HG03565 (cell line): Measurements from ENCODE around the gene ENO2.

Source experiments
- ATAC-seq: cut with Tn5 transposase; IDR thresholded peaks from one replicate; pipeline ENCODE4 v1.9.1; 2021; ENCODE audit warnings: mild to moderate bottlenecking, moderate library complexity; ENCODE audit not compliant: unreplicated experiment

ENO2 gene

GRCh38 chr12:6912164-6912935 lies 2.0 kb upstream of the ENO2 start:
- ATAC-seq = no peak

- ATAC-seq = no peak
Observed at GRCh38 chr12:6914947-6915788, 788 bp downstream of the ENO2 start.

GRCh38 chr12:6915789-6916285 lies 1.5 kb downstream of the ENO2 start:
- ATAC-seq = no peak

- no peak for ATAC-seq
Observed at GRCh38 chr12:6916426-6917200, 2.2 kb downstream of the ENO2 start.

- no peak for ATAC-seq
Observed at GRCh38 chr12:6917491-6918231, 3.3 kb downstream of the ENO2 start.

- no peak for ATAC-seq
Observed at GRCh38 chr12:6919588-6919987, 5.2 kb downstream of the ENO2 start.

GRCh38 chr12:6921539-6921938 lies 7.2 kb downstream of the ENO2 start:
- ATAC-seq = no peak

GRCh38 chr12:6921996-6922946 lies 7.9 kb downstream of the ENO2 start:
- ATAC-seq = no peak

GRCh38 chr12:6923003-6923732 lies 8.8 kb downstream of the ENO2 start:
- no peak for ATAC-seq

GRCh38 chr12:6923851-6924250 lies 9.5 kb downstream of the ENO2 start:
- ATAC-seq = no peak

- ATAC-seq = no peak
Observed at GRCh38 chr12:6925239-6925539, 10.8 kb downstream of the ENO2 start.

GRCh38 chr12:6925540-6926279 lies 11.3 kb downstream of the ENO2 start:
- no peak for ATAC-seq

- no peak for ATAC-seq
Observed at GRCh38 chr12:6927379-6928021, 13.1 kb downstream of the ENO2 start, which contains the start of gene ATN1. Gene ATN1 (plus strand): TSS chr12:6927959. CDS start chr12:6934002, 6,043 bp downstream.

GRCh38 chr12:6928022-6928702 lies 13.8 kb downstream of the ENO2 start:
- no peak for ATAC-seq

- ATAC-seq = no peak
Observed at GRCh38 chr12:6928703-6929407, 14.5 kb downstream of the ENO2 start.
